8988T (cell line): ENCODE results near the gene ZNF536.
"Not testable (repeated sequence)": the region's sequence is repeated elsewhere in the genome, so short reads cannot be mapped to it uniquely, and the experiment has no call there.

Source experiments
- DNase-seq: peaks from one replicate; pipeline ENCODE4 v3.0.0; 2011

Gene ZNF536

DNA sequence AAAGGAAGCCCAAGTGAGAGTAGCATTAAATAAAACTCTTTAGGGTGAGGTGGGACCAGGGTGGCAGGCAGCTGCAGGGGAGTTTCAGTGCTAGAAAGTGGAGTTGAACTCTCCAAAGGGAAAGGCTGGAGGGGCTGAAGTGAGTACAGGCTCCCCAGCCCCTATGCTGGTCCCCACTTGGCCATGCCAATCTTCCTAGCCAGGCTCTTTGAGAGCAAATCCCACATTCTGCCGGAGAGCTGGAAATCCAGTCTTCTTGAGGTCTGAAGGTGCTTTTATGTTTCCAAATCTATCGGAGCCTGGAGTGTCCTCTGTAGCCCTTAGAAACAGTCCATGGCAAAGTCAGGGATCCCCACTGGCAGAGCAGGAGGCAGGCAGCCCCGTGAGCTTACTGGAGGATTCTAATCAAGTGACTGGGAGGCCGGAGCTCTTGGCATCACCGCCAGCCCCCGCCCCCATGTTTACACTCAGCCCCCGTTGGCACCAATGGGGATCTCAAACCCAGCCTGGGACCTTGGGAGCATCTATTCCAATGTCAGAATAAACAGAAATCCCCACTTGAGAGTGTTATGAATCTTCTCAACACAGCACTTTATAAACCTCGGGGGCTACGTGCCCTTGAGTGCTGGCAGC is 18.3 kb downstream of the ZNF536 start:
- DNase-seq = no peak

DNA sequence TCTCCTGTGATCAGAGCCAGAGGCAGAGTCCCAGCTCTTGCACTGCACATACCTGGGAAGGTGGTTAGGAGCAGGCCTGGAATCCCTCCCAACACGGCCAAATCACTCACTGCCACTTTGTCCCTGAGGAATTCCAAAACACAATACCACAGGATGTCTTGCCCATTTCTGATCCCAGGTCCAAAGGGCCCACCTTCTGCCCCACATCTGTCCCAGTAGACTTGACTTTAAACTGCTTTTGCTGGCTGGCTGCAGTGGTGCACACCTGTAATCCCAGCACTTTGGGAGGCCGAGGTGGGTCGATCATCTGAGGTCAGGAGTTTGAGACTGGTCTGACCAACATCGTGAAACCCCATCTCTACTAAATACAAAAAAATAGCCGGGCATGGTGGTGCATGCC is 18.9 kb downstream of the ZNF536 start:
- DNase-seq = no peak

DNA sequence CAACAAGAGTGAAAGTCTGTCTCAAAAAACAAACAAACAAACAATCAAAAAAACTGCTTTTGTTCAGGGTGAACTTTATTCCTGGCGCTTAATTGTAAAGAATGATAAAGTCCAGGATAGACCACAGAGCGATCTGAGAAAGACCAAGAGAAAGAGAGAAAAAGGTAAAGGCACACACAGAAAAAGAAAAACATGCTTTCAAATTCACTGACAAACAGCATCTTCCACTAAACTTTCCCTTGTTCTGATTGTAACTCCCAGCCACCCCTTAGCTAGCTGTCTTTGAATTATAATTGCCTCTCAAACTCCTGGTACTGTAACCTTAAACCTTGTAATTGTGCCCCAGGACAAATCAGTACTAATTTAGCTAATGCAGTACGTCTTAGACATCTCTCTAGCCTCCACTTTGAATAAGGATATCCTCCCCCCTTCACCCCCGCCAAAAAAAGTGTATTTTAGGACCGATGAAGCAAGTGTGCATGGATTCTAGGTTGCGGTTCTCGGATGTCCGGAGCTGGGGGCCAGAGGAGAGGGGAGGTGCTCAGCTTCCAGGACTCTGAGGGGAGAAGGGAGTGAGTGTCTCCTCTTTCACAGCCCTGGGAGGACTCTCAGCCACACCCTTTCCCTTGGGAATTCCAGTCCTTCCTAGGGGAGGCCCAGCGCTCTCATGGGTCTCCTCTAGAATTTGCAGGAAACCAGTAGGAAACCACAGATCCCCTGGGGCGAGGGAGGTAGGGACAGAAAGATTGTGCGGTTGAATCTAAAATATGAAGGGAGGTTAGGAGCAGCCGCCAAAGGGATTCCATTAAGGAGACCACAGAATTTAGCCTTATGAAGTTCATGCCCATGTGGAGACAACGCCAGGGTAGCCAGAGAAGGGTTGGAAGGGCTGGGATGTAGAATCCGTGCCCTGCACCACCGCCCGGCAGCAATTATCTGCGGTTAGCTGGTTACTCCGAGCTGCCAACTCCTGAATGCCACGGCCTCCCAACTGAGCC is 19.7 kb downstream of the ZNF536 start:
- no peak for DNase-seq

DNA sequence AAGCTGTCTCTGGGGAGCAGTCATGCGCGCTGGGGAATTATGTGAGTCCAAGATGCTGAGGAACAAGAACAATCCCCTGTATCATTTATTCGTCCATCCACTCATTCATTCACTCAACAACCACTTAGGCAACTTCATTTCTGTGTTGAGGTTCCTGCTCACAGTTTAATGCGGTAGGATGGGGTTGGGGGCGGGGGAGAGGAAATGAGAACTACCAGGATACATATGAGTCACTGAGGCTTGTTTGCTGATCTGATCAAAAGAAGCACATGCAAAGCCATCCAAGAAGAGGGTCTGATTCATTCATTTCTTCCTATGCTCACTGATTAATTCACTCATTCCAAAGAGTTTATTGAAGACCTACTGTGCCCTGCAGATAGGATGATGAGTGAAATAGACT is 20.9 kb downstream of the ZNF536 start:
- no peak for DNase-seq

DNA sequence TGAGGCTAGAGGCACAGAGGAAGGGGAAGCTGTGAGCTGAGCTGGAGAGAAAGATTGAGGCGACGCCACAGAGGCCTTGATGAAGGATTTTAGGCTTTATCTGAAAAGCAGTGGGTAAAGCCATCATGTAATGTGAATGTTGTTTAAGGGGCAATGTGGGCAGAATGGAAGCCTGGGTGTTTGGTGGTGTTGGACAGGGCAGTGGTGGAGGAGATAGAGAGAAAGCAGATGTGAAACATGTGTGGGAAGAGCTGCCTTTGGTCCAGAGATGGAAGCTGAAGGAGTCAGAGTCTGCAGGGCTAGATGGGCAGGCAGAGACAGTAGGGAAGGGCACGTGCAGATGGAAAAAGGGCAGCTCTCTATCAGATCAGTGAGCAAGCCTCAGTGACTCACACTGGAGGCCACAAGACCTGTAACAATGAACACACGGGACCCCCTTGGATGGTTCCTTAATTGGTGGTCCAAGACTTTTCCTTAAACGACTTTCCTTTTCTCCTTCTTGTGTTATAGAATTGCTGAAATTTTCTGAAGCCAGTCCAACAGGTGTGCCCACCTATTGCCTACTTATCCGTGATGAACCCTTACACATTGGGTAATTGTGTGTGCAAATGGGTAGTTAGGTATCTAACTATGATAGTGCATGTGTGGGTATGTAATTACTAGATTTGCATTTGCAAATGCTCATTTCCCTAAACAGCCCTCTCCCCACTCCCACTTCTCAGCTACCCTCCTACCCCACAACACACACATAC is 21.7 kb downstream of the ZNF536 start:
- DNase-seq = no peak

DNA sequence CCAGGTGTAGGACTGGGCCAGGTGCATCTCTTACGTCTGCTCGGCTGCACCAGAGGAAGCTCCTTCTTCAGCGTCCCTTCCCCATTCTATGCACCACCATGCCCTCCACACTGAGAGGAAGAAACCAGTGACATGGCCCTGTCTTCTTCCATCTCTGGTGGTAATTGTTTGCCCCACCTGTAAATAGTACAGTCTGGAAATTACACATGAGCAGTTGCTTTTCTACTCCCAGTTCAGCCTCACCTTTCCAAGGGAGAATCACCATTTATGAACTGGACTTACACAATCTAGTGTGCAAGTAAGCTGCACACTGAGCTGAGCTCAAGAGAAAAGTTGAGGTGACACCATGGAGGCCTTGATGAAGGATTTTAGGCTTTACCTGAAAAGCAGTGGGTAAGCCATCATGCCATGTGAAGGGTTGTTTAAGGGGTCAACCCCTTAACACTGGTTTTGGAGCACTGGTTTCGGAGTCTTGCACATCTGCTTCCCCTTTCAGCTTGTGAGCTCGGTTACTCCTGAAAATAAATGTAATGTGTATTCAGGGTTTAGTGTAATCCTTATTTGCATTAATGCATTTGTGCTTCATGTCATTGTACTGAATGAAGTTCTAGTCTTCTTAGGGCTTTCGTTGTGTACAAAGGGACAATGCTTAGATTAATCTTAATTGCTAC is 22.4 kb downstream of the ZNF536 start:
- DNase-seq = no peak

DNA sequence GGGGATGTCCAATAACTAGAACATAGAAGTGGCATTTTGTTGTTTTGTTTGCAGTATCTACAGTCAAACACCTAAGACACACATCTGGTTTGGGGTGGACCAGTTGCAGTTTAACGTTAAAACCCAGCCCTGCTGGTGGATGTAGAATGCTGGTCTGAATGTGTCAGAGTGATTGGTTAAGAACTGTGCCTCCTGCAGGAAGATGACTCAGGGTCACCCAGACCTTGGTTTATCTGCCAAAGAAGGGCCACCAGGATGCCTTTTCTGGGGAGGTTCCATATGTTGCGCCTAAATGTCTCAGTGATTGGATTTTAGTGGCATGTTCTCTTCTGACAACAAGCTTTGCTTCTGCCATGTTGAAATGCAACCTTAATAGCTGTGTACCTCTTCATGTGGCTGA is 23.1 kb downstream of the ZNF536 start:
- DNase-seq = no peak

DNA sequence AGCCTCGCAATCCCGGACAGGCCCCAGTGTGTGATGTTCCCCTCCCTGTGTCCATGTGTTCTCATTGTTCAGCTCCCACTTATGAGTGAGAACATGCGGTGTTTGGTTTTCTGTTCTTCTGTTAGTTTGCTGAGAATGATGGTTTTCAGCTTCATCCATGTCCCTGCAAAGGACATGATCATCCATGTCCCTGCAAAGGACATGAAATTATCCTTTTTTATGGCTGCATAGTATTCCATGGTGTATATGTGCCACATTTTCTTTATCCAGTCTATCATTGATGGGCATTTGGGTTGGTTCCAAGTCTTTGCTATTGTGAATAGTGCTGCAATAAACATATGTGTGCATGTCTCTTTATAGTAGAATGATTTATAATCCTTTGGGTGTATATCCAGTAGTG is 26.4 kb downstream of the ZNF536 start:
- not testable (repeated sequence) for DNase-seq

DNA sequence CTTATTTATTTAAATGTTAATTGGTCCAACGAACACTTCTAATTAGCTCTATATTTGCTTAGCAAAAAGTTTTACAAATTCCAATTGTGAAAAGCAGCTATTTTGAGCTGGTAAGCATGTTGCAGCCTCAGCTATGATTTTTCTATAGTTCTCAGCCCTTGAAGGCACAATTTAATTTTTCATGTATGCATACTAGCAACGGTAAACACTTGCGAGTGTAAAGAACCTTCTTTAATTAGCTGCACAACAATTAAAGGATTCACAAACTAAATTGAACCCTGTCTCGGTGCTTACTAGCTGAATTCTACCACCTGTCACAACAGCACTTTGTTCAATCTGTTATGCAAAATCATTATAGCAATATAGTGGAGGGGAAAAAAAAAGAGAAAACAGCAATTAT is 29.8 kb downstream of the ZNF536 start:
- DNase-seq = no peak

DNA sequence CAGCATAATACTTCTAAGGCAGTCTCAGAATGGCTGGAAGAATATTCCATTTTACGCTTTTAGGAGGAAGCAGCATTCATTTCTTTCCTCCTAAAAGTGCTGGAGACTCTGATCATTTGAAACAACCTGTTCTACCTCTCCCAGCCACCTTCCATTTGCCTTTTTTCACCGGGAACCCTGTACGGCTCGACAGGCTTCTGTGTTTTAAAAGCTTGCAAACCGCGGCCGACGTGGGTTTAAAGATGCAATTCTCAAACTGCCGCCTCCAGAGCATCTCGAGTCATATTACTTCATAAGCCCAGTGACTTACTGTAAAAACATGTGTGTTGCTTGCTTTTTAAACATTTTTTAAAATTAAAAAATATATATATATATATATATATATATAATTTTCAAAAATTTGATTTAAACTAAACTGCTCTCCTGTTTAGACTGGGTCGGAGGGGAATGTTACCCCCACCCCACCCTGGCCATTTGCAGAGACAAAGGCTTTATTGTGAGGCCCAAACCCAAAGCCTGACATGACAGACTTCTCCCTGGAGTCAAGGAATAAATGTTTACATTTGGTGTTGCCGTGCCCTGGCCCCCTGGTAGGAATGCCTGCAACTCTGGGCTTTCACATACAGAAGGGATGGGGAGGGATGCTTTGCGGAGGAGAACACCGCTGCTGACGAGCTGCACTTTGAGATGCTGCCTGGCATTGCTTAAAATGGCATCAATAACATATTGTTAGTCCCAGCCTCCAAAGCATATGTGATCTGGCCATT is 30.4 kb downstream of the ZNF536 start:
- DNase-seq = no peak

DNA sequence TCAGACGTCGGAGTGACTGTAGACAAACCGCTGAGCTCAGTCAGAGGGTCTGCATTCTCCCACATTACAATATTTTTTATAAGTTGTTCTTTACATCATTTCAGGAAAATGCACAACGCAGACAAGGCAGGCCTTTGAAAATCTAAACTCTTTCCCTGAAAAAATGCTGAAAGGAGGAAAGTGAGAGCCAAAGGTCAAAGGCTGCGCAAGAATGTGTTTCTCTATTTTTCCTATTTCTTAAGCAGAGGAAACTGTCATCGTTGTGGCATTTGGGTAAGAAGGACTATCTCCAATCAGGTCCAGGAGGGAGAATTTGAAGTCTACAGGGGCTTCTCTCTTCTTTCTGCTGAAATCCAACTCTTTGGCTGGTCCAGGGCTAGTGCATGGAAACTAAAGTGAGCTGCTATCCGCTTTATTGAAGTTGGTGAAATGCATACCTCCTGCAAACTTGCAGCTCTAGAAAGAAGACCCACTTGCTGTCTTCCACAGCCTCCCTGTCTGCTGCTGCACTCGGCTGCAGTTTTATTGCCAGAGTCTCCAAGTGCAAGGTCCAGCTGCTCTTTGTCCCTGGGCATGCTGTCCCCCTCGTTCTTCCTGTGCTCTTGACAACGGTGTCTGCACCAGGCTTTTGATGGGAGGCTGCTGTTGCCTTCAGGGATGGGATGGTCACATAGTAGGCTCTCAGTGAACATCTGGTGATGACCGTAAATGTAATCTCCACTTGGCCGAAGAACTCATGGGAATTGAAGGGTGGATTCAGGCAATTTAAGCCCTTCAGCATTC is 31.2 kb downstream of the ZNF536 start:
- DNase-seq = no peak

DNA sequence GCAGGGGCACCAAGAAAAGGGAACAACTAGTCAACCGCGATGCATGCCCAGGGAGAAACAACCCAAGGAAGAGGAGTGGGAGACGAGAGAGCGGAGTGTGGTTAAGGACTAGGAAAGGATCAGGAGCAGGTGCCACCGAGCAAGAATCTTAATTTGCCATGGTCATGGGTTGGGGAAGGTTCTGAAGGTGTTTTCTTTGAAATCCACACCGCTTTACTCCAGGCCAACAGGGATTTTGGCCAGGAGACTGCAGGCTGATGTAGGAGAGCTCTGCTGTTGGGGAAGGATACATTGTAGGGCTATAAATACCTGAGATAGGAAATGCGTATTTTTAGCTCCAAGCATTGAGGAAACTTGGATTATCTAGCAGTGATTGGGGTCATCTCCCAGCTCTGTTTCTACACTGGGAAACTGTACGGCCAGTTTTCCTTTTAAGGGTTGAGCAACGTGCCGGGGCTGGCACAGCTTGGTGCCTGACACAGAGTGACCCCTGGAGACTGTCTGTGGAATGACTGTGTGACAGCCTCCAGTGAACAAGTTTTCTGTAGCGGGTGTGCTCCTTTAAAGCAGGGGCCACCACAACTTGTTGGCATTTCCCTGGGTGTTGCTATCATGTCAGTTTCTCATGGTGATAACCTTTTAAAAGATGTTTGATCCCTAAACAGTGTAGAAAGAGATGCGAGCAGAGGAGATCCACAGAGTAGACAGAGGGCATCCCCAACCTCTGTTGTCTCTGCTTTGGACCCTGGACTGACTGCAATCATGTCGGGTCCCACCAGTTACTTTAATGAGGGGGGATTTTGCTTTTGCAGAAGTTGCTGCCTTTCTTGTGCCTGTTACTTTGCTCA is 34.3 kb downstream of the ZNF536 start:
- DNase-seq = no peak

DNA sequence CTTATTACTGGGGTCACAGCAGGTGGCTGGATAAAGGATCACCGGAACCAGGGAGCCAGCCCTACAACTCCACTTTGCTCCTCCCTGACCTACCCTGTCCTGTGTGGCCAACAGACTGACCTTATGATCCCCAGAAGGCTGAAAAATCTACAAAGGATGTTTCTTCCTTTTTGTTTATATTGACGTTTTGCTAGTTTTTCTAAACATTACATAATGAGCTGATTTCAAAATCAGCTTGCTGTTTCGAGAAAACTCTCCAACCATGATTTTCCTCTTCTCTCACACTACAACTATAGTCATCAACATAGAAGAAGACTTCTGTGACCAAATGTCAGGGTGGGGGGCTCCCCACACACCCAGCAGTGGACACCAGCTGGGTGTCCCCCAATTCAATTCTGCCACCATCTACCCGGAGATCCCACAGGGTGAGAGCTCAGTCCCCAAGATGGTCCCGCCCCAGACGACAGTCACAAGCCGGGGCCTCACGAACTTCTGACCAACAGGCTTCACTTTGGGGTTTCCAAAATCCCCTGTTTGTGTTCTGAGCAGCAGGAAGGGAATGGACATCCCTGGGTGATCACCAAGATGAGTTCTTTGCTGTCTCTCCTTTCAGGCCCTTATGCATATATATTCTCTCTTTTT is 35.0 kb downstream of the ZNF536 start:
- no peak for DNase-seq

DNA sequence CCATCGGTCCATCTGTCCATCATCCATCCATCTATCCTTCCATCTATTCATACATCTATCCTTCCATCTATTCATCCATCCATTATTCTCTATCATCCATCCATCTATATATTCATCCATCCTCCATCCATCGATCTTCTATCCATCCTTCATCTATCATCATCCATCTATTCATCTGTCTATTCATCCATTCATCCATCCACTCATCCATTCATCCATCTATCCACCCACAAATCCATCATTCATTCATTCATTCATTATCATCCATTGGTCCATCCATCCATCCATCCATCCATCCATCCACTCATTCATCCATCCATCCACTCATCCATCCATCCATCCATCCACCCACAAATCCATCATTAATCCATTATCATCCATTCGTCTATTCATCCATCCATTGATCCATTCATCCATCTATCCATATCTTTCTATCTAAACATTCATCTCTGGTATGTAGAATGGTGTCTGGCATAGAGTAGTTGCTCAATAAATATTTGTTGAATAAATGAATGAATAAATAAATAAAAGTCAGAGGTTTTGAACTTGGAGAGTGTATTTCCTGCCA is 36.6 kb downstream of the ZNF536 start:
- DNase-seq = no peak

DNA sequence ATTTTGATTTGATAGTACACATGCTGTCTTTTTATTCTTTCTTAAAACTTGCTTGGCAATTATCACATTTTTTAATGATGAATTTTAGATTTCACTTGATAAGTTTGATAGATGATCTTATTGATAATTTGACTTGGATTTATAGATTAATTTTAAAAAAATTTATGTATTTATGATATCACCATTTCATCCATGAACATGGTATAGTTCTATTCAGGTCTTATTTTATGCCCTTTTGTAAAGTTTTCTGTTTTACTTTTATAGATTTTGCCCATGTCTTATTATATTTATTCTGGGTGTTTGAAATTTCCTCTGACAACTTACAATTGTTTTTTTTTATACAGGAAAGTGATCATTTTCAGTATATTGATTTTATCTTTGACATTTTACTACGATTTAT is 39.5 kb downstream of the ZNF536 start:
- no peak for DNase-seq

DNA sequence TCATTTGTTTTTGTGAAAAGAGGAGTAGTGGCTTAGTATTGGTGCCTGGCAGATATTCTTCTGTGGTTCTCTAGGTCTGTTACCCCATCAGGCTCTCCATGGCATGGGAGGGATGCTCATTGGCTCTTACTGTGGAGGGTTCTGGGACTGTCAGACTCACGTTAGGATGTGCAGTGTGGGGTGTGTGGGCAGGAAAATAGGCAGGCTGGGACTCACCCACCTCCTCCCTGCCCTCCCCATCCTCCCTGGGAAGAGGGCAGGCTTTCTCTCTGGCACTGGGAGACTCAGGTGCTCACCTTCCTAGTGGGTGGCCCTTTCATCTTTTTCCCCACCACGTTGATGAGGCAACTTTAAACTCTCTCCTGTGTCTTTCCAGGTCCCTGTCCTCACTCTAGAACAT is 44.2 kb downstream of the ZNF536 start:
- DNase-seq = no peak

DNA sequence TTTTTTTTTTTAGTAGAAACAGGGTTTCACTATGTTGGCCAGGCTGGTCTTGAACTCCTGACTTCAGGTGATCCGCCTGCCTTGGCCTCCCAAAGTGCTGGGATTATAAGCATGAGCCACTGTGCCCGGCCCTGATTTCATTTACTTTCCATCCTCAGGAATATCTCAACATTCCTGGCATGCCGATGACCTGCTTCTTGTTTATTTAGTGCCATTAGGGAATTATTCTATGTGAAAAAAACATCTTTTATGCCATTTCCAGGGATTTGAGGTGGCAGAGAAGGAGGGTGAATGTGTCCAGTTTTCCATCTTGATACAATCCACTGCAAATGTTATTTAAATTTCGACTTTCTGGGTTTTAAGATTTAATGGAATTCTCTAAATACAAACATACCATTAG is 45.0 kb downstream of the ZNF536 start:
- DNase-seq = not testable (repeated sequence)

DNA sequence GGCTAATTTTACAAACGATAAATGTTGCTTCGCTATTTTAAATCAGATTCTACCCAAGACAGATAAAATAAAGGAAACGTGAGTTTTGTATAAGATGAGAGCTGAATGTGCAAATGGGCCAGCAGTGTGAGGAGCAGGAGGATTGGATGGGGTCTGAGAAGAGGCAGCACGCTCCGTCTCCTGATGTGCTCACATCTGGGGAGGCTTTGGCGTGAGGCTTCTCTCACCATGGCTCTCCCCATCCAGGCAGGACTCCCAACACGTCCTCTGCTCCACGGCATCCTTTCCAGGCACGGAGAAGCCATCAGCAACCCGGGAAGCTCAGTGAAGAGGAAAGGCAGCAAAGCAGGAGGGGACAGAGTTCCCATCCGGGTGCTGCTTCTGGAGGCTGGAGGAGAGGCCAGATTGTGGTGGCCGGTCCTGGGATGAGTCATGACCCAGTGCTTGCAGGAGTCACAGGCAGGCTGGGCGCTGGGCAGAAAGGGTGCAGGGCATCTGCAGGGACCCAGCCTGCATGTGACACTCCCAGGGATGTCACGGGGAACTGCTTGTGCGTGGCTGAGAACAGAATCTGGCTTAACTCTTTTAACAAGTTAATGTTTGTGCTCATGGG is 47.5 kb downstream of the ZNF536 start:
- no peak for DNase-seq

DNA sequence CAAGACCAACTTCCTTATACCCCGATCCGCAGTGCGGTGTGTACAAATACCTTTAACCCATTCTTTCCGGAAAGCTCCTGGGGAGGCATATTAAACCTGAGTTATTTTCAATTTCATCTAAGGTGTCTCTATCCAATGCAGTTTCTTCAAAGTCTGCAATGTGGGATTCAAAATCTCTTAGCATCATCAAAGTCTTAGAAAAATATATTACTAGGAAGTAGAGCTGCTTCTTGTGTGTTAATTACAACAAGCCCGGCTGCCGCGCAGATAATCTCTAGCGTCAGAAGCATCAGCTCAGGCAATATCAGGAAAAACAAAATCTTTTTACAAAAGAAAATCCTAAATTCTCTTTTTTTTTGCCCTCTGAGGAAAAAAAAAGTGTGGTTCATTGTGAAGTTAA is 48.1 kb downstream of the ZNF536 start:
- DNase-seq = no peak
